COLO829 (cell line): ENCODE data around the gene MLC1.

Source experiments
- DNase-seq: peaks from one replicate; pipeline ENCODE4 v3.0.0; 2012; ENCODE audit warnings: low spot score

MLC1 gene

DNA sequence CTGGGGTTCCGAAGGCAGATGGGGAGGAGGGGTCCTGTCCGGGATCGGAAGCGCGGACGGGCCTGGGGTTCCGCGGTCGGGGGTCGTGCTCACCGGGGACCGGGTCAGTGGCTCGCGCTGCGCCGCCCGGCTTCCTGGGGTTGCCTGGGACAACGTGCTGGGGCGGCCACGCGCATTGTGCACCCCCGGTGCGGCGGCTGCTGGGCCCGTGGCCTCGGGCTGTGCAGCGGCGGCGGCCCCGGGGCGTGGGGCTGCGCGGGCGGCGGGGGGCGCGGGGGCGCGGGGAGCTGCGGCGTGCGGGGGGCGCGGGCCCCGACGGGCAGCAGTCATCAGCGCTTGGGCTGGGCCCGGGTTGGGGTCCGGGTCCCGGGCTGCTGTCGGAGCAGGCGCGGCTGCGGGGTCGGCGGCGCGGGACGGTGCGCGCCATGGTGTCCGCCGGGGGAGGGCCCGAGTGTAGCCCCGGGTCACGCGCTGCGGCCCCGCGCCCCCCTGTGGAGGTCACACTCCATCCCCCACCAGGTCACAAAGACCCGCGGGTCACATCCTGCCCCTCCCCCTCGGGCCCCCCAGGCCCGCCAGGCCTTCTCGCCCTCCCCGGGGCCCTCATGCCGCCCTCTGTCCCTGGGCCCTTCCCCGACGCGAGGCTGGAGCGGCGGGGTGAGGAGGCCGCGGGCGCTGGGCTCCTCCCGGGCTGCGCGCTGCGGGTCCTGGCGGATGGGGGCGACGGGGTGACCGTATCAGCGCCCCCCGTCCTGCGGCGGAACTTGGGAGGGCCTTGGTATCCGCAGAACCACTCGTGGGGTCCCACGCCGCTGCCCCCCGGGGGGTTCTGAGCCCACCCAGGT is 26.9 kb downstream of the MLC1 start, which contains the start of gene TTLL8:
Gene TTLL8 (minus strand): TSS at position 238 of the 845 bp plus-strand sequence.
- no peak for DNase-seq

DNA sequence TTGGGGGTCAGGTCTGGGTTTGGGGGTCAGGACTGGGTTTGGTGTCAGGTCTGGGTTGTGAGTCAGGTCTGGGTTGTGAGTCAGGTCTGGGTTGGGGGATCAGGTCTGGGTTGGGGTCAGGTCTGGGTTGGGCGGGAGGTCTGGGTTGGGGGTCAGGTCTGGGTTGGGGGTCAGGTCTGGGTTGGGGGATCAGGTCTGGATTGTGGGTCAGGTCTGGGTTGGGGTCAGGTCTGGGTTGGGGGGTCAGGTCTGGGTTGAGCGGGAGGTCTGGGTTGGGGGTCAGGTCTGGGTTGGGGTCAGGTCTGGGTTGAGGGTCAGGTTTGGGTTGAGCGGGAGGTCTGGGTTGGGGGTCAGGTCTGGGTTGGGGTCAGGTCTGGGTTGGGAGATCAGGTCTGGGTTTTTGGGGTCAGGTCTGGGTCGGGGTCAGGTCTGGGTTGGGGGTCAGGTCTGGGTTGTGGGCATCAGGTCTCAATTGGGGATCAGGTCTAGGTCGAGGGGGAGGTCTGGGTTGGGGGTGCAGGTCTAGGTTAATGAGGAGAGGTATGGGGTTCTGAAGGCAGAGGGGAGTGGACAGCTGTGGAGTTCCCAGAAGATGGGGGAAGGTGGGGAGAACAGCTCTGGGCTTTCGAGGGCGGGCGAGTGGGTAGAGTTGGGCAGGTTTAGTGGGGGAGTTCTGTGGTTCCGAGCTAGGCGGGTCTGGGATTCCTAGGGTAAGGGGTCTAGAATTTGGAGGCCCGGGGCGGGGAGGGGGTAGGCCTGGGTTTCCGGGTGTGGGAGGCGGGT is 27.8 kb downstream of the MLC1 start:
- DNase-seq: no peak

DNA sequence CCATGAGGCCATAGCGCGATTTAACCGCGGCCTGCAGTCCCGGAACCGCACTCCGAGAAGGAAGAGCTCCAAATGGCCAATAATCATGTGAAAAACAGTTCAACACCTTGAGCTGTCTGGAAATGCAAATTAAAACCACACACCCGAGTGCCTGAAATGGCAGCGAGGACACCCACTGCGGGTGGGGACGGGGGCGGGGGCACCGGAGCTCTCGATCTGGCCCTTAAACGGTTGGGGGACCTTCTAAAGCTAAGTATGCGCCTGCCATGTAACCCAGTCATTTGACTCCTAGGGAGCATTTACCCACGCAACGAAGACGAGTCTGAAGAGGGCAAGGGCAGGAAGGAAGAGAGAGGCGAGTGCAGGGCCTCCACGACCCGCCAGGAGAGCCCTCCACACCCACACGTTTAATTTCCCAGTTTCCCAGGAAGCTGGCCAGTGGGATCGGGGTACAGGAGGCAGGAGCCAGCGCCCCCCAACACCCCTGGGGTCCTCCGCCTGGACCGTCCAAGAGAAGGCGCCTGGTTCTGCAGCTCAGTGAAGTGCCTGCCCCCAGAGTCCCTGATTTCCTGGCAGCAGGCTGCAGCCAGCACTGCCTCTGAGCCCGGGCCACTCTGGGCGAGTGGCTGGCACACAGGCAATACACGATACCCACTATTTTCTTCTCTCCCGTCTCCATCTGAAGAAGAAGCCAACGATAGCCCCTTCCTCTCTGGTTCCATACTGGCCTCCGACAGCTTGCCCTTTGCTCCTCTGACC is 28.8 kb downstream of the MLC1 start:
- no peak for DNase-seq

DNA sequence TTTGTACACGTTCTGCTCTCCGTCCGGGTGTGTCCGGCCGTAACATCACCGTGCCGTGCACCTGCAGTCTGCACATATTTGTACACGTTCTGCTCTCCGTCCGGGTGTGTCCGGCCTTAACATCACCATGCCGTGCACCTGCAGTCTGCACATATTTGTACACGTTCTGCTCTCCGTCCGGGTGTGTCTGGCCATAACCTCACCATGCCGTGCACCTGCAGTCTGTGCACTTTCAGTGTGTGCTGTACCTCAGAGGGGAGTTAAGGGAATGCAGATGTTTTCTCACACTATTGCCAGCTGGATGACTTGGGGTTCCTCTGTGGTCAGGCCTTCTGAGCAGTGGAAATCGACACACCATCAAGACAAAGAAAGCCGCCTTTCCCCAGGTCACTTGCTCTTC is 31.4 kb downstream of the MLC1 start:
- no peak for DNase-seq

DNA sequence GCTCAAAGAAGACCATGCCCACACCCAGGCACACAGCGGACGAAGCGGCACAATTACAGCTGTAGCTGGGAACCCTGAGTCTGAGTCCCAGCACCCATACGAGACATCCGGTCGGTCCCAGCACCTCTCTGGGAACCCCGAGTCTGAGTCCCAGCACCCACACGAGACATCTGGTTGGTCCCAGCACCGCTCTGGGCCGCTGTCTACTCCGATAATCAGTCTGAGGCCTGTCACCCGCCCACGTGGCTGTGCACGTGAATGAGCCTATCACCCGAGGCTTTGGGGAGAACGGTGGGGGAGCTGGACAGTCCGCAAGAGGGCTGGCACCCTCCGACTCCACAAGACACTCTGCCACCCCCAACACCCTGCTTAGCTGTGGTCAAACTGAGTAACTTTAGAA is 33.3 kb downstream of the MLC1 start:
- no peak for DNase-seq

DNA sequence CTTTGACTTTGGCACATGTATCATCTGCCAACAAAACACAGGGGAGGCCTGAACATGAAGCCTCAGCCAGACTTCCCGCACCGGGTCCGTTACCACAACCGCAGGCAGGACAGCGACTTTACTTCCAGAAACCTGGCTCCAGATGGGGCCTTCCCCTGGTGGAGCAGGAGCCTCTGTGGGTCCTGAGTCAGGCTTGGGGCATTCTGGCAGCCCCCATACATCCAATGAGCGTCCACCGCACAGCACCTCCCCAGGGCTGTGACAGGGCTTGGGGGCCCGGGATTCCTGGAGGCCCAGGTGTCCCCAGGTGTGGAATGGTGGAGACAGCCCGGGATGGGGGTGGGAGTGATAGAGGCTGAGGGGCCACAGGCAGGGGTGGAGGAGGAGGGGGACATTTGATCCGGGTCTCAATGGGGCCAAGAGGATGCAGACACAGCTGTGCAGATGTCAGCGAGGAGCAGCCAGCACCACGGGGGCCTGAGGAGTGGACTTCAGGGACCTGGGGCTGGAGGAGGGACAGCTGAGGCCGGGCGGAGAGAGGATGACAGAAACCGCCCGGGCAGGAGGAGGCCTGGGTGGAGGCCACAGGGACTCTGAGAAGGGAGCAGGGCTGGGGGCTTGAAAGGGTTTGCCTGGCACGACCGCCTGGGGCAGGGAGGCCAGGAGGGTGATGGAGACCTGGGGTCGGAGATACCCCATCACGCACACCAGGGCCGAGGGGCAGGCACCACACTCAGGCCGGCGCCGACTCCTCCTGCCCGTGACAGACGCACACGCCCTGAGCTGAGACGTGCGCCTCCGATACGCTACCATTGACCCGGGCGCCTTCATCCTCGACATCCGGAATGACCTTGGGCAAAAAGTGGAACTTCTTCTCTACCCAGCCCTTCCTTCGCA is 35.7 kb downstream of the MLC1 start:
- no peak for DNase-seq

DNA sequence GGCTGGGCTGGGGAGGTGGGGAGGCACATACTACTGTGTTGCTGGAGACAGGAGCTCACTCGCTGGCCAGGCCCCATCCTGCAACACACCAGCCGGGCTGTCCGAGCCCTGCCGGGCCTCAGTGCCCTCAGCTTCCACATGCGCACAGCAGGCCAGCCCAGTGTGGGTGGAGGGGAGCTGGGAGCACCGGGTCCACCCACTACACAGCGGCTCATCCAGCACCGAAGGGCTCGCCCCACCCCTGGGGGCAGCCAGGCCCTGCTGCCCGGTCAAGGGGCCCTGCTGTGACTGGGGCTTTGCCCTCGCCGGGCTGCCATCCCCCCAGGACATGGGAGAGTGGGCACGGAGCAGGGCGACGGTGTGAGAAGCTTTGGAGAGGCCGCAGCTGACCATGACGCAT is 36.4 kb downstream of the MLC1 start:
- no peak for DNase-seq

DNA sequence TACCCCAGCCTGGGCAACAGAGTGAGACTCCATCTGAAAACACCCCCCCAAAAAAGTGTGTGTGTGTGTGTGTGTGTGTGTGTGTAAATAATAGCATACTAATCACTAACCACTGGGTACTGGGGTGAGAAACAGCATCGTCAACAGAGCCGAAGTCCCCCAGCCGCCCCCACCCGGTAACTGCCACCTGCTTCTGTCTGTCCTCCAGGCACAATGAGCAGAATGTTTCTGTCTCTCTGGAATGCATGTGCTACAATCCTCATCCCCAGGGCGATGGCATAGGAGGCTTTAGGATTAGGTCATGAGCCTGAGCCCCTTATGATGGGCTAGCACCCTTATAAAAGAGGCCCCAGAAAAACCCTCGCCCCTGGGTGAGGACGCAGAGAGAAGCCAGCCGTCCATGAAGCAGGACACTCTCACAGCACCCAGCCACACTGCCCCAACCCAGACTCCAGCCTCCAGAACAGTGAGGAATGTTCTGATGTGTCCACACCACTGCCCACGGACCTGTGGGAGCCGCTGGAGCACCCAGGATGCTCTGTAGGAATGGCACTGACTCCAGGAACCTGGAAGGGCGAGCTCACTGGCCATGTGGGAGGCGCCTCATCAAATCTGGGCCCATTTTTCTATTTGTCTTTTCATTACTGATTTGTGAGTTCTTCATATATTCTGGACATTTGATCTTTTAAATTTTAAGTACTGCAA is 37.0 kb downstream of the MLC1 start:
- no peak for DNase-seq

DNA sequence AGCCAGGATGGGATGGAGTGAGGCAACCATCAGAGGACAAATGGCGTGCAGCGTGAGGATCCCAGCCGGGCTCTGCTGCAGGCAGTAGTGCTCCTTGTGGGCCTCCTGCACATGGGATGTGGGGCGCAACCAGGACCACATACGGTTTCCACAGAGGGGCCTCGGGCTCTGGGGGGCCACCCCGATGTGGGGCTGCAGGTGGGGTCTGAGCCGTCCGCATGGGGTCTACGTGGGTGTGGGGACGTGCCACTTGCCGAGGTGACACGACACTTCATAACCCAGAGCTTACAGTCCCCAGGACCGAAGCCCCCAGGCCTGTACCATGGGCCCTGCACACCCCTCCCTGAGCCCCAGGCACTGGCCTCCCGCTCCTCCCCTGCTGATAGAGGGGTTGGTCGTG is 37.9 kb downstream of the MLC1 start:
- DNase-seq: no peak

DNA sequence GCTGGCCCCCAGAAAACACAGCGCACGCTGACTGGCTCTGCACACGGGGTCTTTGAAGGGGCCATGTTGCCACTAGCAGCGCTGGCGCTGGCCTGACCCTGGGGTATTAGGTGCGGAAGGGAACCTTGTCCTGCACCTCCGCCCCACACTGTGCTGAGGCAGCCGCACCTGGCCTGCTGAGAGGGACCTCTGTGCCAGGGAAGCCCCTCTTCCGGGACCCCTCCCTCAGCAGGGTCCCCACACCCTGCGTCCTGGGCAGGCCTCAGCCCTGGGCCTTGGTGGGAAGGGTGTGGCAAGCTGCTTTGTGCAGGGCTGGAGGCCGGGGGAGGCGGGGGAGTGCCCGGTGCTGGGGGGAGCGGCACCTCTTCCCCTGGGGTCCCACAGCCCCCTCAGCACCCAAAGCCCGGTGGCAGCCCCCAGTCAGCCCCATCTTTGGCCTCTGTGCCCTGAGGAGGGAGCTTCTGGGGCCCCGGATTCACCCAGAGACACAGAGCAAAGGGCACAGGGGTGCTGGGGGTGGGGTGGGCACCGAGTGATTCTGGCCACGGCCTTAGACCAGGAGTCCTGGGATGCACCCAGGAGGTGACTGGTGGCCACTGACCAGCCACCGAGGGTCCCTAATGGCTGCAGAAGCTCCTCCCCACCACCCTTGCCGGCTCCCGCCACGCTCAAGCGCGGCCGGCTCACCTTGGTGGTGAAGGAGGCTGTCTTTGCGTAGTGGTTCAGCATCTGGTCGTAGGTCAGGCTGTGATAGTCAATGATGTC is 38.6 kb downstream of the MLC1 start:
- DNase-seq: no peak

DNA sequence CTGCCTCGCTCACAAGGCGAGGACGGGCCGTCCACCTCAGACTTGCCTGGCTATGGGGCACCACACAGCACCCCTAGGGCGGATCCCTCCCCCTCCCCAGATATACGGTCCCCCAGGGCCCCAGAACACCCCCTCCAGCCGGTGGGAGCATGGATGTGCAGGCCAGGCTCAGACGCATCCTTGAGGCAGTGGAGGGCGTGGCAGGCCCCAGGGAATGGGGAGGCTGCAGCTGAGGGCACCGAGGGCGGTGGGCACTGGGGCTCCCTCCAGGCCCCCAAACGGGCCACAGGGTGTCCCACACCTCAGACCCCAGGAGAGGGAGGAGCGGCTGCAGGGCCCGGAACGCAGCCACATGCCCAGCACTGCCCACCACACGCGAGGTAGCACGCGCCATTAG is 39.2 kb downstream of the MLC1 start:
- no peak for DNase-seq

DNA sequence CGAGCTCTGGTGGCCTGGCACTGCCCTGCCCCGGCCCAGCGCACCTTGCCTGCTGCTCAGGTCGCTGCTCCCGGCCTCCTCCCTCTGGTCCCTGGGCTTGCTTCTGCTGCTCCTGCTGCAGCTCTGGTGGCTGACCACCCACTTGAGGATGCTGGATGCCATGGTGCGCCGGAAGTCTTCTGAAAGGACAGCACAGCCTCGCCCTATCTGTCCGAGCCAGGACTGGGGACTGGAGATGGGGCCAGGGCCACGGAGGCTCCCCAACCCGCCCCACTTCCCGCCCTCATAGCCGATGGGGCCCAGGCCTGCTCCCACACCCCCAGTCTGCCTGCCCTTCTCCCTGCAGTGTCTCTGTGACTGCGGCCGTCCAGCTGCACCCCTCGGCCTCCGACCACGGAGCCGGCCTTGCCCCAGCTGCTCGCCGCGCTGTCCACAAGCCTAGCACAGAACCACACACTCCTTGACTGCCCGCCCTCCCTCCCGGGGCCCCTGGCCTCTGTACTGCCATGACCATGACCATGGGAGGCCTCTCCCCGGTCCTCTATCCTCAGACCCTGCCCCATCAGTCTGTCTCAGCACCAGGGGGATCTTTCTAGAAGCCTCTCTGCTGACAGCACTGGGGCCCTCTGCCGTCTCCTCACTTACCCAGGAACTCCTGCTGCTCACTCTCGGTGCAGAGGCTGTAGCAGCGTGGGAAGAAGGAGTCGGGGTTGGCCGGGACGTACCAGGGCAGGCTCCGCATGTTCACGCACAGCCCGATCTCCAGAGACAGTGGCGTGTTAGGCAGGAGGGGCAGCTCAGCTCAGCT is 39.8 kb downstream of the MLC1 start:
- DNase-seq: no peak

DNA sequence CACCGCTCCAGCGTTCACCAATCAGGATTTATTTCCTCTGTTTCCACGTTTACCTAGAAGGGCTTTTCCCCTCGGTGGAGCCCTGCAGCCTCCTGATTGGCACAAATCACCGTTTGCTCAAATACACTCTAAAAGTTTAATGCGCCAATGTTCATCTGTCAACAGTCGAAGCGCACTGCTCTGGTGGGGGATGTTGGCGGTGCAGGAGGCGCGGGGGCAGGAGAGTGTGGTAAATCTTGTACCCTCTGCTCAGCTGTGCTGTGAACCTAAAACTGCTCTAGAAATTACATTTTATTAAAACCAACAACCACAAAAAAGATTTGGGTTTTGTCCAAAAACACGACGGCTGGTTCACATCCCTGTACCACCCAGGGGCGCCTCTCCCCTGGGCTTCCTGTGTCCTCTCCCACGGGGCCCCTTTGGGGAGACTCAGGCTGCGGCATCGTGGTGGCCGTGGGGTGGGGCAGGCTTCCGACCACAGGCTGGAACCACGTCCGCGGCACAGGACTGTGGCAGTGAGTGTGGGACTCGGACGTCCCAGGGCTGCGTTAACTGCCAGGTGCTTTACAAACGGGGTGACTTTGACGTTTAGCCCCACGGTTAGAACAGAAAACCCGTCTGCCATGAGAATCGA is 40.6 kb downstream of the MLC1 start:
- DNase-seq: no peak

DNA sequence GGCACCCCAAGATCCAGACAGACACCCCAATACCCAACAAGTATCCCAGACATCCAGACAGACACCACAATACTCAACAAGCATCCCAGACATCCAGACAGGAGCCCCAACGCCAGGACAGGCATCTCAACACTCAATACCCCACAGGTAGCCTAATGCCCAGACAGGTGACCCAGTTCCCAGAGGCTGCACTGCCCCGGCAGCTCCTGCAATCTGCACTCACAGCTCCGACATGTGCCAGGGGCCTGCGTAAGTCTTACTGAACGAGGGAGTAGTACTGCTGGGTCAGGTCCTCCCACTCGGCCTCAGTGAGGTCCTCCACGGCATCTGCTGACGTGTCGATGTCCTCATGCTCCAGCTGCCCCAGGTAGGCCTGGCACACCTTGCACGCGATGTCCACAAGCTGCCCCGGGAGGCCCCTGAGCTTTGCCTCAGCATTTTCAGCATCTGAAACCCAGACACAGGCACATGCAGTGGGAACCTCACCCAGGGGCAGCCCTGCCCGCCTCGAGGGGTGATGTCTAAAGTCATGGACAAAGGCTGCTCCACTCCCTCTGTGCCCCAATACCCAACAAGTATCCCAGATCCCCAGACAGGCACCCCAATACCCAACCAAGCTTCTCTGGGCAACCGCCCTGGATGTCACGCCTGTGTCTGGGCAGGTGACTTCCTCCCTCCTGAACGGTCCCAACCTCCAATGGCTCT is 43.7 kb downstream of the MLC1 start:
- no peak for DNase-seq

DNA sequence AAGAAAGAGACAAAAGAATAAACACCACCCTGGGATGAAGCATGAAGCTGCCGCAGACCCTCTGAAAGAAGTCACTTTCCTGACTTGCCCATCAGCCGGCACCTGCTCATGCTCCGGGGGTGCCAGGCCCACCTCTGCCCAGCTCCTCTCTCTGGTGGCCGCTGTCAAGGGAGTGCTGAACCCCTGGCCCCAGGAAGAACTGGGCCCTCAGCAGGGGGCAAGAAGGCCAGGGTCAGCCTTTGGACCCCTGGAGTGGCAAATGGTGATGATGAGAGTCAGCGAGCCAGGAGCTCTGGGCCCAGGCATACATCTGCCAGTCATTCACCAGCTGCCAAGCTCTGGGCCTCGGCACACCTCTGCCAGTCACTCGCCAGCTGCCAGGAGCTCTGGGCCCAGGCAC is 44.5 kb downstream of the MLC1 start:
- DNase-seq: no peak

DNA sequence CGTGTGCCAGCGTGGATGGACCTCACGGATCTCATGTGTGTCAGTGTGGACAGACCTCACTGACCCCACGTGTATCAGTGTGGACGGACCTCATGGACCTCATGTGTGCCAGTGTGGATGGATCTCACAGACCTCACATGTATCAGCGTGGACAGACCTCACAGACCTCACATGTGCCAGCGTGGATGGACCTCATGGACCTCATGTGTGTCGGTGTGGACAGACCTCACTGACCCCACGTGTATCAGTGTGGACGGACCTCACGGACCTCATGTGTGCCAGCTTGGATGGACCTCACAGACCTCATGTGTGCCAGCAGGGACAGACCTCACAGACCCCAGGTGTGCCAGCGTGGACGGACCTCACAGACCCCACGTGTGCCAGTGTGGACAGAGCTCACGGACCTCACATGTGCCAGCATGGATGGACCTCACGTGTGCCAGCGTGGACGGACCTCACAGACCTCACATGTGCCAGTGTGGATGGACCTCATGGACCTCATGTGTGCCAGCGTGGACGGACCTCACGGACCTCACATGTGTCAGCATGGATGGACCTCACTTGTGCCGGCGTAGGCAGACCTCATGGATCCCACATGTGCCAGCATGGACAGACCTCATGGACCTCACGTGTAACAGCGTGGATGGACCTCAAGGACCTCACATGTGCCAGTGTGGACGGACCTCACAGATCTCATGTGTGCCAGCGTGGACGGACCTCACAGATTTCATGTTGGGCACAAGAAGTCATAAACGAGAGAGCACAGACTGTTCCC is 45.4 kb downstream of the MLC1 start:
- no peak for DNase-seq

DNA sequence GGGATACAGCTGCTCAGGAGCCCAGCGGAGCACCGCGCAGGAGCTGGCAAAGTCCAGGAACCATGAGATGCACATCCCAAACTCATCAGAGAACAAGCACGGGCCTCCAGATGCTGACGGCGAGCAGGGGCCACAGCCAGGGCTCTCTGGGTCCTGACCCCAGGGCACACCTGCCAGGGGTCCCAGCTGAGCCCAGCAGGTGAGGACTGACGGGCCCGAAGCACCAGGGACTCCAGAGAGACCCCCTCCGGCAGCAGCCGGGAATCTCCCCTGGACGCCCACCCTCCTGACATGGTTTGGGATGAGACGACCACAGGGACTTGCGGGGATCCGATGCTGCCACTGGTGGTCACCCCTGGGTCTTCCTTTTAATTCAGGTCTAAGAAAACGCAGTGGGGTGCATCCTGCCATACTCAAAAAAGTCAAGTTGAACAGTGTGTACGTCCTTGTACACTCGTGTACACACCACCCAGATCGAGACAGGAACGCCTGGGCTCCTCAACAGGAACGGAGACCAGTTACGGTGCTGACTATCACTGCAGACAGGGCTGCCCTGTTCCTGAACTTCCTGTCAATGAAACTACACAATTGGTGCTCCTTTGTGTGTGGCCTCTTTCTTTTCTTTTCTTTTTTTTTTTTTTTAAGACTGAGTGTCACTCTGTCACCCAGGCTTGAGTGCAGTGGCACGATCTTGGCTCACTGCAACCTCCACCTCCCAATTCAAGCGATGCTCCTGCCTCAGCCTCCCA is 49.1 kb downstream of the MLC1 start:
- DNase-seq: no peak
